ENCODE results near the gene MUC4.

MUC4 gene

GRCh38 chr3:195811756-195812155 is at the start of gene MUC4:
TSS of gene MUC4 (minus strand) at chr3:195811929. CDS start at chr3:195811817, 112 bp downstream.
- Histone ChIP-seq H3K27ac (ENCODE audit: low read length) (no peak within 1 kb of the TSS), H3K36me3 (ENCODE audit: insufficient read depth, low read length) (no peaks in the 10 kb centered on the region), H3K4me1 (ENCODE audit: insufficient read depth, low read length) (no peaks in the 10 kb centered on the region), H4K20me1 (ENCODE audit: insufficient read depth, low read length) (no peaks in the 10 kb centered on the region), H3K4me3 (ENCODE audit: low read depth in 1 of 2, low read length in 2 of 2) (no peak within 1 kb of the TSS), H3K27me3 (ENCODE audit: insufficient read depth, low read length, poor library complexity) (no peaks in the 10 kb centered on the region), H3K79me2 (ENCODE audit: insufficient read depth, low read length) (no peaks in the 10 kb centered on the region), H3K4me2 (ENCODE audit: insufficient read depth, low read length) (no peak within 1 kb of the TSS), H2AFZ (ENCODE audit: low read depth, low read length) (no peak within 1 kb of the TSS), H3K9ac (ENCODE audit: low read depth, low read length) (no peak within 1 kb of the TSS), H3K9me3 (ENCODE audit: insufficient read depth, low read length, severe bottlenecking) (no peaks in the 10 kb centered on the region)
- TF ChIP-seq CTCF (IDR thresholded peaks at IDR 0.05; ENCODE audit: borderline replicate concordance, extremely low read depth, low read length, poor library complexity, severe bottlenecking) (no peak), EZH2 (IDR thresholded peaks at IDR 0.05; ENCODE audit: borderline replicate concordance, low read depth, low read length, severe bottlenecking) (no peak)
- DNase-seq (no peak), ATAC-seq (ENCODE audit: insufficient read depth, low read depth) (no peak)

GRCh38 chr3:195860456-195860855 is 48.7 kb upstream of the MUC4 start:
- TF ChIP-seq EZH2 (IDR thresholded peaks at IDR 0.05; ENCODE audit: borderline replicate concordance, low read depth, low read length, severe bottlenecking) (no peak), CTCF (IDR thresholded peaks at IDR 0.05; ENCODE audit: borderline replicate concordance, extremely low read depth, low read length, poor library complexity, severe bottlenecking) (no peak)

GRCh38 chr3:195859846-195860411 is 48.2 kb upstream of the MUC4 start:
- TF ChIP-seq CTCF (IDR thresholded peaks at IDR 0.05; ENCODE audit: borderline replicate concordance, extremely low read depth, low read length, poor library complexity, severe bottlenecking): no peak
- TF ChIP-seq EZH2 (IDR thresholded peaks at IDR 0.05; ENCODE audit: borderline replicate concordance, low read depth, low read length, severe bottlenecking): no peak
- H3K9me3 ChIP-seq (ENCODE audit: insufficient read depth, low read length, severe bottlenecking): no peaks in the 10 kb centered on the region
- no peak overlapping the region for H3K4me3 ChIP-seq (ENCODE audit: low read depth in 1 of 2, low read length in 2 of 2)
- H4K20me1 ChIP-seq (ENCODE audit: insufficient read depth, low read length): no peaks in the 10 kb centered on the region
- no peak overlapping the region for H3K4me2 ChIP-seq (ENCODE audit: insufficient read depth, low read length)
- no peaks in the 10 kb centered on the region for H3K27me3 ChIP-seq (ENCODE audit: insufficient read depth, low read length, poor library complexity)
- DNase-seq (no peak), ATAC-seq (ENCODE audit: insufficient read depth, low read depth) (no peak)
- 0 out of 2 replicates have a peak overlapping the region, but pooled peaks have one; percentile 32 for H2AFZ ChIP-seq (ENCODE audit: low read depth, low read length)
- no peaks in the 10 kb centered on the region for H3K79me2 ChIP-seq (ENCODE audit: insufficient read depth, low read length)
- no peak overlapping the region for H3K9ac ChIP-seq (ENCODE audit: low read depth, low read length)
- H3K27ac ChIP-seq (ENCODE audit: low read length): no peak overlapping the region
- 0 out of 2 replicates have a peak, but pooled peaks cover 5% of the 10 kb centered on the region for H3K4me1 ChIP-seq (ENCODE audit: insufficient read depth, low read length)
- H3K36me3 ChIP-seq (ENCODE audit: insufficient read depth, low read length): peaks cover 5% of the 10 kb centered on the region; the same call in 1 of the 2 replicates

More at GRCh38 chr3:195860456-195860855, 48.7 kb upstream of the MUC4 start:
- 0 out of 2 replicates have a peak, but pooled peaks cover 5% of the 10 kb centered on the region for H3K4me1 ChIP-seq (ENCODE audit: insufficient read depth, low read length)
- no peak for DNase-seq
- peaks cover 8% of the 10 kb centered on the region; the same call in 1 of the 2 replicates for H3K36me3 ChIP-seq (ENCODE audit: insufficient read depth, low read length)
- H3K4me2 ChIP-seq (ENCODE audit: insufficient read depth, low read length): no peak overlapping the region
- H3K9ac ChIP-seq (ENCODE audit: low read depth, low read length): no peak overlapping the region
- no peaks in the 10 kb centered on the region for H3K27me3 ChIP-seq (ENCODE audit: insufficient read depth, low read length, poor library complexity)
- no peaks in the 10 kb centered on the region for H3K9me3 ChIP-seq (ENCODE audit: insufficient read depth, low read length, severe bottlenecking)
- no peak for ATAC-seq (ENCODE audit: insufficient read depth, low read depth)
- no peaks in the 10 kb centered on the region for H3K79me2 ChIP-seq (ENCODE audit: insufficient read depth, low read length)
- H4K20me1 ChIP-seq (ENCODE audit: insufficient read depth, low read length): no peaks in the 10 kb centered on the region
- H3K4me3 ChIP-seq (ENCODE audit: low read depth in 1 of 2, low read length in 2 of 2): no peak overlapping the region
- H2AFZ ChIP-seq (ENCODE audit: low read depth, low read length): no peak overlapping the region
- no peak overlapping the region for H3K27ac ChIP-seq (ENCODE audit: low read length)

Measured in DND-41 (cell line).